Mesothelial cell of epicardium (in vitro differentiated cells): ENCODE results near the gene NFIX. TPM values are rescaled to one million over a fixed set of nuclear protein-coding genes. Genes with fewer than 3 reads are reported as not detected.
A peak's percentile ranks its signal among the peaks of the same experiment; 100 is the strongest.

Source experiments
- DNase-seq, 2 experiments: peaks; one replicate each; pipeline ENCODE4 v3.0.0; 2021; ENCODE audit warnings: low spot score in 2 of 2; ENCODE audit not compliant: unreplicated experiment in 2 of 2
- H3K27ac Mint-ChIP-seq: 2 replicates; pipeline ENCODE4 v1.8.0; 2021; ENCODE audit warnings: mixed read lengths
- H3K27me3 Mint-ChIP-seq: 2 replicates; pipeline ENCODE4 v1.8.0; 2021; ENCODE audit warnings: low read depth, mixed read lengths
- H3K36me3 Mint-ChIP-seq: 2 replicates; pipeline ENCODE4 v1.8.0; 2021; ENCODE audit warnings: mixed read lengths
- H3K4me1 Mint-ChIP-seq: 2 replicates; pipeline ENCODE4 v1.8.0; 2021; ENCODE audit warnings: mixed read lengths
- H3K4me3 Mint-ChIP-seq: 2 replicates; pipeline ENCODE4 v1.8.0; 2021; ENCODE audit warnings: mild to moderate bottlenecking, moderate library complexity, mixed read lengths
- H3K9me3 Mint-ChIP-seq: 2 replicates; pipeline ENCODE4 v1.8.0; 2021; ENCODE audit warnings: mixed read lengths
- CTCF ChIP-seq: fragments of 200-600 bp; sonication (generic); IDR thresholded peaks from one replicate; pipeline ENCODE4 v1.5.0; 2021; ENCODE audit warnings: antibody characterized with exemption; ENCODE audit not compliant: unreplicated experiment
- total RNA-seq: library from RNA; stranded (reverse); gene quantifications from 3 replicates; pipeline ENCODE4 v1.2.1, GENCODE V29; 2021

Gene NFIX
- total RNA-seq, 1 donor from 2014 or later: 52.4 TPM

GRCh38 chr19:13098277-13099072 lies 103.2 kb downstream of the NFIX start:
- H3K9me3 Mint-ChIP-seq: no peaks in the 10 kb centered on the region
- H3K4me1 Mint-ChIP-seq: peaks cover 37% of the 10 kb centered on the region
- DNase-seq: no peak
- H3K27me3 Mint-ChIP-seq: peaks cover 80% of the 10 kb centered on the region
- H3K4me3 Mint-ChIP-seq: peak overlapping the region; percentile 43
- TF ChIP-seq CTCF: no peak
- no peak overlapping the region for H3K27ac Mint-ChIP-seq
- peaks cover 2% of the 10 kb centered on the region for H3K36me3 Mint-ChIP-seq

GRCh38 chr19:13099073-13099999 lies 104.1 kb downstream of the NFIX start:
- H3K36me3 Mint-ChIP-seq: peaks cover 2% of the 10 kb centered on the region
- H3K4me1 Mint-ChIP-seq: peaks cover 30% of the 10 kb centered on the region
- no peaks in the 10 kb centered on the region for H3K9me3 Mint-ChIP-seq
- no peak for TF ChIP-seq CTCF
- peaks cover 73% of the 10 kb centered on the region for H3K27me3 Mint-ChIP-seq
- H3K27ac Mint-ChIP-seq: no peak overlapping the region
- peak overlapping the region; percentile 18 for H3K4me3 Mint-ChIP-seq
- DNase-seq: no peak

- Mint-ChIP-seq H3K9me3 (no peaks in the 10 kb centered on the region), H3K27ac (no peak overlapping the region), H3K36me3 (peaks cover 2% of the 10 kb centered on the region), H3K4me1 (peaks cover 23% of the 10 kb centered on the region), H3K4me3 (peak overlapping the region; percentile 18), H3K27me3 (peaks cover 65% of the 10 kb centered on the region)
- TF ChIP-seq CTCF: no peak
- DNase-seq: no peak
These were observed 104.8 kb downstream of the NFIX start for GRCh38 chr19:13100031-13100588.

- TF ChIP-seq CTCF: no peak
- Mint-ChIP-seq H3K27me3 (peaks cover 58% of the 10 kb centered on the region), H3K36me3 (peaks cover 2% of the 10 kb centered on the region), H3K27ac (no peak overlapping the region), H3K4me1 (peaks cover 18% of the 10 kb centered on the region), H3K4me3 (peak overlapping the region; percentile 33), H3K9me3 (no peaks in the 10 kb centered on the region)
- no peak for DNase-seq
These were observed 105.7 kb downstream of the NFIX start for GRCh38 chr19:13100841-13101589.
